C4-2B (cell line): ENCODE measurements around the gene RBM8A.

Source experiments
- ZFX ChIP-seq: fragments of 450-650 bp; IDR thresholded peaks from 2 replicates; pipeline ENCODE4 v1.6.1; 2017
- TF ChIP-seq, protein P1 (sequence below): fragments of 450-650 bp; conservative IDR thresholded peaks from 2 replicates; pipeline ENCODE4 v1.5.1; 2017; ENCODE audit warnings: mild to moderate bottlenecking

DNA sequence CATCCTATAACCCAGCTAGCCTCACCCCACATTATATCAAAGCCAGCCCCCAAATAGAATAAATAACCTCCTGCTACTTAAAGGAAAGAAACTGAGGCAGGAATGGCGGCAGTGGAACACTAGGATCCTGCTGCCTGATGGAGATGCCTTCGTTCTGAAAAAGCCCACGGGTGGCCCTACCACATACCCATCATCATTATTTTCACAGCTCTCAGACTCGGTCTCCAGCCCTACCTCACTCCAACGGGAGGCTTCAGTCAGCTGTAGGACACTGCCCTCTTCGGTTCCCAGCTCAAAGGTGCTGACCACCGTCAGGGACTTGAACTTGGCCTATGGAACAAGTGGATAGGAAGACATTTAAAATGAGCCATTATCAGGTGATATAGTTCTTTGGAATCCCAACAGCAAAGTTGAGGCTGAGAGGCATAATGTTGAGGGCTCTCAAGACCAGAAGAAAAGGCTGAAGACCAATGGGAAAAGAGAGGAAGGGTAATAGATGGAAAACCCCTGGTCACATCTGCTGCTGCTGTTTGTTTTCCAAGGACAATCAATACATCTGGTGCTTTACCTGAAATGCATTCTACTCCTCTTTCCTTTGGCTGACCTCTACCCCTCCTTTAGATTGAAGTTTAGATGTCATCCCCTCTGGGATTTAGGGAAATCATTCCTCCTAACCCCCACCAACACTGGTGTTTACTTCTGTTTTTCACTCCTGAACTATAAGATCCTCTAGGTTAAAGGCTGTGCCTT, 33.8 kb downstream of the RBM8A start:
- TF ChIP-seq, protein P1, sequence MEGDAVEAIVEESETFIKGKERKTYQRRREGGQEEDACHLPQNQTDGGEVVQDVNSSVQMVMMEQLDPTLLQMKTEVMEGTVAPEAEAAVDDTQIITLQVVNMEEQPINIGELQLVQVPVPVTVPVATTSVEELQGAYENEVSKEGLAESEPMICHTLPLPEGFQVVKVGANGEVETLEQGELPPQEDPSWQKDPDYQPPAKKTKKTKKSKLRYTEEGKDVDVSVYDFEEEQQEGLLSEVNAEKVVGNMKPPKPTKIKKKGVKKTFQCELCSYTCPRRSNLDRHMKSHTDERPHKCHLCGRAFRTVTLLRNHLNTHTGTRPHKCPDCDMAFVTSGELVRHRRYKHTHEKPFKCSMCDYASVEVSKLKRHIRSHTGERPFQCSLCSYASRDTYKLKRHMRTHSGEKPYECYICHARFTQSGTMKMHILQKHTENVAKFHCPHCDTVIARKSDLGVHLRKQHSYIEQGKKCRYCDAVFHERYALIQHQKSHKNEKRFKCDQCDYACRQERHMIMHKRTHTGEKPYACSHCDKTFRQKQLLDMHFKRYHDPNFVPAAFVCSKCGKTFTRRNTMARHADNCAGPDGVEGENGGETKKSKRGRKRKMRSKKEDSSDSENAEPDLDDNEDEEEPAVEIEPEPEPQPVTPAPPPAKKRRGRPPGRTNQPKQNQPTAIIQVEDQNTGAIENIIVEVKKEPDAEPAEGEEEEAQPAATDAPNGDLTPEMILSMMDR = no peak
- no peak for TF ChIP-seq ZFX
